ENCODE measurements around the gene NHLRC2. TPM values are rescaled to one million over a fixed set of nuclear protein-coding genes. Genes with fewer than 3 reads are reported as not detected.

Gene NHLRC2
- total and polyA plus RNA-seq, 12 donors = 6.7 to 98.0 (median 71.2) TPM

DNA sequence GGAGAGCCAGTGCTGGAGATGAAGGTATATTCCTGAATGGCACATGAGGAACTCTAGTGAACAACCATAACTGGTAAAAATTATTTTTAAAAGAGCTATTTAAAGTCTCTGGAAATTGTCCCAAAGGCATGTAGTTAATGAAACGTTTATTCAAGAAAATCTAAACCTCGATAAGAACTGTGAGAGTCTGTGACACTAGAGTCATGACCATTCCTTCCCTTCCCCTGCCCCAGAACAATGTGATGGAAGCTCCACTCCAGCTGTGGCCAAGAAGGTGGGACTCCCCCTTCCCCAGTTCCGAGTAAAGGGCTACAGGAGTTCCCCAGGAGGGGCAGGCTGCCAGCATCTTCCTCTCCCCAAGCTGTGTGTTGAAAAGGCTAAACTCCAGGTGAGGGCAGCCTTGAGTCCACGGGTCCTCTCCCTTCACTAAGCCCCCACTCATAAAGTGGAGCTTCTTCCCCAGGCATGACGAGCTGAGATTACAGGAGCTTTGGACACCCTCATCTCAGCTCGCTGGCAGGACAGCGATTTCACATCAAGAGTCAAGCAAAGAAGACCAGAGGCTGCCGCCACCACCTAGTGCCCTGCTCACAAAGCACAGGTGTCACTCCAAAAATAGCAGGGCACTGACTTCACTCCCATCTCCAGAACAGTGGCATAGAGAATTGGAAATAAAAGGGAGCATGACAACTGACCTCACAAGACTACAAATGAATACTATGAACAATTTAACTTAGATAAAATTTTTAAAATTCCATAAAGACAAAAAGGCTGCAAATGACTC lies 68.5 kb downstream of the NHLRC2 start:
- Histone ChIP-seq H3K27ac (no peak overlapping the region), H3K36me3 (peaks cover 0 to 1% (median 0%) of the 10 kb centered on the region in 9 donors), H3K9me3 (peaks cover 0 to 13% (median 0%) of the 10 kb centered on the region in 11 donors), H3K4me1 (peaks cover 0 to 21% (median 6%) of the 10 kb centered on the region in 9 donors), H3K4me3 (no peak overlapping the region), H3K27me3 (no peaks in the 10 kb centered on the region)
- 27 to 32% methylated on average over 8 of the region's 8 CpGs for WGBS, 2 donors
- intact Hi-C loops (cut with DNase I) = loop anchor here in 3 of 10 donors (5.0 to 10.0 kb wide), 2 partner anchors 119 to 122 kb away; partner anchors contain the start of gene ADRB1 (in 3 of the 3)
- TF ChIP-seq, protein P1, sequence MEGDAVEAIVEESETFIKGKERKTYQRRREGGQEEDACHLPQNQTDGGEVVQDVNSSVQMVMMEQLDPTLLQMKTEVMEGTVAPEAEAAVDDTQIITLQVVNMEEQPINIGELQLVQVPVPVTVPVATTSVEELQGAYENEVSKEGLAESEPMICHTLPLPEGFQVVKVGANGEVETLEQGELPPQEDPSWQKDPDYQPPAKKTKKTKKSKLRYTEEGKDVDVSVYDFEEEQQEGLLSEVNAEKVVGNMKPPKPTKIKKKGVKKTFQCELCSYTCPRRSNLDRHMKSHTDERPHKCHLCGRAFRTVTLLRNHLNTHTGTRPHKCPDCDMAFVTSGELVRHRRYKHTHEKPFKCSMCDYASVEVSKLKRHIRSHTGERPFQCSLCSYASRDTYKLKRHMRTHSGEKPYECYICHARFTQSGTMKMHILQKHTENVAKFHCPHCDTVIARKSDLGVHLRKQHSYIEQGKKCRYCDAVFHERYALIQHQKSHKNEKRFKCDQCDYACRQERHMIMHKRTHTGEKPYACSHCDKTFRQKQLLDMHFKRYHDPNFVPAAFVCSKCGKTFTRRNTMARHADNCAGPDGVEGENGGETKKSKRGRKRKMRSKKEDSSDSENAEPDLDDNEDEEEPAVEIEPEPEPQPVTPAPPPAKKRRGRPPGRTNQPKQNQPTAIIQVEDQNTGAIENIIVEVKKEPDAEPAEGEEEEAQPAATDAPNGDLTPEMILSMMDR (IDR thresholded peaks at IDR 0.05) = peak in 4 of 9 donors; percentile 26 to 40 (median 26)
- DNase-seq (no peak), ATAC-seq (peak in 7 of 8 donors; percentile 34 to 71 (median 57))

DNA sequence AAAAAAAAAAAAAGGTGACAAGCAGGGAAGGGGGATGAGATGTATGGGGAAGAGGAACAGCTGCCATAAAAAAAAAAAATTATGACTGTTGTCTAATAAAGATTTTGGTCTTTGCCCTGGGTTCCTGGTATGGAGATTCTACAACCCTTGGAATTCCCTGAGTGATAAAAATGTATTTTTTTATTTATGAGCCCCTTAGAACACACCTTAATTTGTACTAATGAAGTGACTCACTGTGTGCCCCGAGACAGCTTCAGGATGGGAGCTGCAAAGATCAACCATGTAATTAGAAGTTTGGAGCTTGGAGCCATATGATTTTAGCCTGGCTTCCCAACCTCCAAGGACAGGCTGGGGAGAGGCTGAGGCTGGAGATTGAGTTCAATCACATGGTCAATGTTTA lies 69.7 kb downstream of the NHLRC2 start:
- ATAC-seq (no peak), DNase-seq (no peak)
- TF ChIP-seq, protein P1 (IDR thresholded peaks at IDR 0.05) = no peak
- Histone ChIP-seq H3K36me3 (no peaks in the 10 kb centered on the region), H3K27ac (no peak overlapping the region), H3K27me3 (no peaks in the 10 kb centered on the region), H3K4me1 (peaks cover 0 to 21% (median 6%) of the 10 kb centered on the region in 9 donors), H3K9me3 (peaks cover 0 to 13% (median 0%) of the 10 kb centered on the region in 11 donors), H3K4me3 (no peak overlapping the region)
- intact Hi-C loops (cut with DNase I) = loop anchor here in 3 of 10 donors (5.0 to 10.0 kb wide), 2 partner anchors 118 to 121 kb away; partner anchors contain the start of gene ADRB1 (in 3 of the 3)
- WGBS, 2 donors = 96 to 99% methylated on average over 1 of the region's 1 CpG

DNA sequence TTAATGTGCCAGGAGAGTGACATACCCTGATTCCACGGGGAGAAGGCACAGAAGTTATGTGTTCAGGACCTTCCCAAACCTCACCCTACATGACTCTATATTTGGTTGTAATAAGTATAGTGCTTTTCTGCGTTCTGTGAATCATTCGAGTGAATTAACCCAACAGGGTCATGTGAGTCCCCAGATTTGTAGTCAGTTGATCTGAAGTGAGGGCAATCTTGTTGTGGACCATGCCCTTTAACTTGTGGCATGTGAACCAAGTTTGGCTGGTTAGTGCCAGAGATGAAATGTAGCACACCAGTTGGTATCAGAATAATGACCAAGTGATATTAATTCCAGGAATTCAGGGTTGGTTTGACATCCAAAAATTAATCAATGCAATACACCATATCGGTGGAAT lies 70.2 kb downstream of the NHLRC2 start:
- Histone ChIP-seq H3K4me1 (peaks cover 0 to 21% (median 6%) of the 10 kb centered on the region in 9 donors), H3K36me3 (no peaks in the 10 kb centered on the region), H3K27ac (no peak overlapping the region), H3K4me3 (no peak overlapping the region), H3K27me3 (no peaks in the 10 kb centered on the region), H3K9me3 (peaks cover 0 to 13% (median 0%) of the 10 kb centered on the region in 11 donors)
- 73 to 84% methylated on average over 4 of the region's 4 CpGs for WGBS, 2 donors
- TF ChIP-seq, protein P1 (IDR thresholded peaks at IDR 0.05) = no peak
- intact Hi-C loops (cut with DNase I) = loop anchor here in 3 of 10 donors (5.0 to 10.0 kb wide), 2 partner anchors 118 to 120 kb away; partner anchors contain the start of gene ADRB1 (in 3 of the 3)
- DNase-seq (no peak), ATAC-seq (no peak)

DNA sequence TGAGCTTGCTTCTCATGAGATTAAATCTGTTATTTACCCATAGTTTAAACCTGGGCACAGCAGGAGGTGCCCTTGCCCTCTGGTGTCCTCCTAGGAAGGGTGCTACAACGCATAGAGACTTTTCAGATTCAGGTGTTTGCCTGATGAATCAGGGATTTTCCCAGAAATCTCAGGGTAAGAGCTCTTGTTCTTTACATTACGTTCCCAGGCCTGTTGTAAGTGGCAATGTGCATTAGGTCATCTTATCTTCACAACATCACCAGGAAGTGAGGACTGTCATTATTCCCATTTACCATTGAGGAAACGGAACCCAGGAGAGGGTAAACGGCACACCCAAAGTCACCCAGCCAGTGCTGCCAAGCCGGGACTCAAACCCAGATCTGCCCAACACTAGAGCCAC lies 73.0 kb downstream of the NHLRC2 start:
- H3K36me3 ChIP-seq = no peaks in the 10 kb centered on the region
- H3K27ac ChIP-seq = no peak overlapping the region
- peaks cover 0 to 11% (median 2%) of the 10 kb centered on the region in 9 donors for H3K4me1 ChIP-seq
- peaks cover 0 to 13% (median 0%) of the 10 kb centered on the region in 11 donors for H3K9me3 ChIP-seq
- TF ChIP-seq, protein P1 (IDR thresholded peaks at IDR 0.05) = no peak
- H3K27me3 ChIP-seq = no peaks in the 10 kb centered on the region
- WGBS, 2 donors = 88 to 90% methylated on average over 5 of the region's 5 CpGs
- intact Hi-C loops (cut with DNase I) = loop anchor here in 2 of 10 donors (10.0 kb wide), 1 partner anchor 117 kb away; the partner anchor contains the start of gene ADRB1 (in 2 of the 2)
- ATAC-seq (no peak), DNase-seq (no peak)
- H3K4me3 ChIP-seq = no peak overlapping the region

All from heart right ventricle (tissue), 16 donors.